ENCODE results near the gene LRRN2.

GRCh38 chr1:204688007-204688406 is 2.5 kb upstream of the LRRN2 start:
- TF ChIP-seq SMC3 (IDR thresholded peaks at IDR 0.05; ENCODE audit: low read depth, low read length) (no peak), RAD21 (IDR thresholded peaks at IDR 0.05; ENCODE audit: low read length) (no peak), CTCF (IDR thresholded peaks at IDR 0.05) (no peak), IRF3 (IDR thresholded peaks at IDR 0.05; ENCODE audit: low read depth, low read length) (no peak), YY1 (IDR thresholded peaks at IDR 0.05; ENCODE audit: low read depth) (no peak)
